SK-N-SH (cell line): Measurements from ENCODE around the gene ADAR.

Experiments used
- CTCF ChIP-seq: fragments of 200-600 bp; sonication (generic); IDR thresholded peaks from 2 replicates; pipeline ENCODE4 v1.6.1; 2017; ENCODE audit warnings: antibody characterized with exemption, mild to moderate bottlenecking, moderate library complexity
- NRF1 ChIP-seq: IDR thresholded peaks from 2 replicates; pipeline ENCODE4 v1.6.1; 2012; ENCODE audit warnings: low read depth, mild to moderate bottlenecking, low read length

GRCh38 chr1:154575951-154576566 is 31.9 kb downstream of the ADAR start:
- TF ChIP-seq CTCF (no peak), NRF1 (no peak)
